ENCODE results near the gene VSTM2L.

Gene VSTM2L

GRCh38 chr20:37971561-37972127, 68.7 kb downstream of the VSTM2L start:
- DNase-seq = no peak

- no peak for DNase-seq
These were observed 69.5 kb downstream of the VSTM2L start for GRCh38 chr20:37972256-37973058.

- no peak for DNase-seq
These were observed 70.4 kb downstream of the VSTM2L start for GRCh38 chr20:37973059-37973910.

GRCh38 chr20:37976887-37977286, 74.0 kb downstream of the VSTM2L start:
- no peak for DNase-seq

GRCh38 chr20:37977338-37977737, 74.4 kb downstream of the VSTM2L start:
- DNase-seq = no peak

- DNase-seq = no peak
These were observed 74.9 kb downstream of the VSTM2L start for GRCh38 chr20:37977786-37978185.

GRCh38 chr20:37979021-37979985, 76.4 kb downstream of the VSTM2L start:
- DNase-seq = no peak

- no peak for DNase-seq
These were observed 77.5 kb downstream of the VSTM2L start for GRCh38 chr20:37980383-37980782.

- DNase-seq = no peak
These were observed 77.9 kb downstream of the VSTM2L start for GRCh38 chr20:37980876-37981275.

- no peak for DNase-seq
These were observed 78.6 kb downstream of the VSTM2L start for GRCh38 chr20:37981568-37981967.

GRCh38 chr20:37983286-37983685, 80.4 kb downstream of the VSTM2L start:
- DNase-seq = no peak

- DNase-seq = no peak
These were observed 81.3 kb downstream of the VSTM2L start for GRCh38 chr20:37984018-37984785.

GRCh38 chr20:37986044-37986858, 83.3 kb downstream of the VSTM2L start:
- DNase-seq = no peak

- DNase-seq = no peak
These were observed 84.1 kb downstream of the VSTM2L start for GRCh38 chr20:37986873-37987601.

- DNase-seq = no peak
These were observed 84.8 kb downstream of the VSTM2L start for GRCh38 chr20:37987602-37988290.

GRCh38 chr20:37988306-37988954, 85.5 kb downstream of the VSTM2L start:
- no peak for DNase-seq

- DNase-seq = no peak
These were observed 86.8 kb downstream of the VSTM2L start for GRCh38 chr20:37989601-37990295.

GRCh38 chr20:37990571-37991151, 87.7 kb downstream of the VSTM2L start:
- DNase-seq = peak; percentile 46

Data from activated gamma-delta T cell treated with Interleukin-2 at 50 U/mL for 16 hours (primary cell).